Mesenchymal stem cell (in vitro differentiated cells and primary cell): ENCODE data around the gene PRKAG1.
A peak's percentile ranks its signal among the peaks of the same experiment; 100 is the strongest.

Source experiments
- DNase-seq: peaks from one replicate; pipeline ENCODE4 v3.0.0-alpha.2; 2013
- H2AFZ ChIP-seq: one replicate; pipeline ENCODE4 v1.6.1; 2013; ENCODE audit warnings: low read depth, mild to moderate bottlenecking, control low read depth, inconsistent platforms, low read length, moderate library complexity
- H2AK5ac ChIP-seq: 2 replicates; pipeline ENCODE4 v1.6.1; 2013; ENCODE audit warnings: low read length, moderate library complexity, mild to moderate bottlenecking, inconsistent platforms; ENCODE audit not compliant: severe bottlenecking
- H2BK120ac ChIP-seq: one replicate; pipeline ENCODE4 v1.6.1; 2013; ENCODE audit warnings: low read depth, mild to moderate bottlenecking, inconsistent platforms, low read length, moderate library complexity
- H2BK12ac ChIP-seq, 2 experiments: one replicate each; pipeline ENCODE4 v1.6.1; 2013; ENCODE audit warnings: inconsistent platforms in 2 of 2, low read length in 2 of 2, mild to moderate bottlenecking in 2 of 2, moderate library complexity in 2 of 2, control low read depth in 1 of 2
- H2BK15ac ChIP-seq: one replicate; pipeline ENCODE4 v1.6.1; 2013; ENCODE audit warnings: mild to moderate bottlenecking, low read depth, inconsistent platforms; ENCODE audit not compliant: poor library complexity, severe bottlenecking
- H2BK5ac ChIP-seq: 2 replicates; pipeline ENCODE4 v1.6.1; 2013; ENCODE audit warnings: low read depth, mild to moderate bottlenecking, low read length, control low read depth, inconsistent platforms; ENCODE audit not compliant: poor library complexity, severe bottlenecking
- H3K14ac ChIP-seq, 2 experiments: one replicate each; pipeline ENCODE4 v1.6.1; 2013; ENCODE audit warnings: inconsistent platforms in 2 of 2, low read length in 2 of 2, control low read depth in 1 of 2, mild to moderate bottlenecking in 1 of 2, moderate library complexity in 1 of 2
- H3K18ac ChIP-seq, 2 experiments: one replicate each; pipeline ENCODE4 v1.6.1; 2013; ENCODE audit warnings: inconsistent platforms in 2 of 2, low read length in 2 of 2, control low read depth in 1 of 2, low read depth in 1 of 2, mild to moderate bottlenecking in 1 of 2
- H3K23ac ChIP-seq, 2 experiments: one replicate each; pipeline ENCODE4 v1.6.1; 2013; ENCODE audit warnings: inconsistent platforms in 2 of 2, low read length in 2 of 2, mild to moderate bottlenecking in 2 of 2, moderate library complexity in 2 of 2, control low read depth in 1 of 2
- H3K27ac ChIP-seq: 2 replicates; pipeline ENCODE4 v1.5.1; 2013; ENCODE audit warnings: mild to moderate bottlenecking, moderate library complexity, low read length, control low read depth, inconsistent platforms; ENCODE audit not compliant: poor library complexity, severe bottlenecking
- H3K27me3 ChIP-seq, 2 experiments: 2 replicates each; pipeline versions ENCODE4 v1.6.1 to v1.7.0; 2013; ENCODE audit warnings: low read length in 2 of 2, mild to moderate bottlenecking in 2 of 2, moderate library complexity in 2 of 2, control low read depth in 1 of 2, inconsistent platforms in 1 of 2; ENCODE audit not compliant: control insufficient read depth in 1 of 2, insufficient read depth in 1 of 2
- H3K36me3 ChIP-seq, 2 experiments: 2 replicates each; pipeline versions ENCODE4 v1.6.1 to v1.7.0; 2013; ENCODE audit warnings: low read length in 2 of 2, control low read depth in 1 of 2, inconsistent platforms in 1 of 2, low read depth in 1 of 2, mild to moderate bottlenecking in 1 of 2; ENCODE audit not compliant: insufficient read depth in 2 of 2, control insufficient read depth in 1 of 2
- H3K4ac ChIP-seq, 2 experiments: one replicate each; pipeline ENCODE4 v1.6.1; 2013; ENCODE audit warnings: inconsistent platforms in 2 of 2, low read length in 2 of 2, mild to moderate bottlenecking in 2 of 2, moderate library complexity in 2 of 2, control low read depth in 1 of 2, low read depth in 1 of 2
- H3K4me1 ChIP-seq: 2 replicates; pipeline ENCODE4 v1.6.1; 2013; ENCODE audit warnings: low read depth, low read length, control low read depth; ENCODE audit not compliant: control insufficient read depth, insufficient read depth
- H3K4me2 ChIP-seq: 2 replicates; pipeline ENCODE4 v1.6.1; 2013; ENCODE audit warnings: low read length, mild to moderate bottlenecking, inconsistent platforms; ENCODE audit not compliant: poor library complexity, severe bottlenecking
- H3K4me3 ChIP-seq, 2 experiments: 2 replicates each; pipeline versions ENCODE4 v1.5.1 to v1.7.0; 2013; ENCODE audit warnings: low read length in 2 of 2, mild to moderate bottlenecking in 2 of 2, control low read depth in 1 of 2, low read depth in 1 of 2; ENCODE audit not compliant: insufficient read depth in 1 of 2
- H3K79me1 ChIP-seq: replicated peaks from 2 replicates; pipeline ENCODE4 v1.6.1; 2013; ENCODE audit warnings: mild to moderate bottlenecking, control low read depth, low read length, inconsistent platforms; ENCODE audit not compliant: poor library complexity, severe bottlenecking
- H3K9ac ChIP-seq: 2 replicates; pipeline ENCODE4 v1.7.0; 2013; ENCODE audit warnings: mild to moderate bottlenecking, low read length, moderate library complexity
- H3K9me3 ChIP-seq: 2 replicates; pipeline ENCODE4 v1.7.0; 2013; ENCODE audit warnings: mild to moderate bottlenecking, low read length; ENCODE audit not compliant: control insufficient read depth
- H4K8ac ChIP-seq: one replicate; pipeline ENCODE4 v1.6.1; 2013; ENCODE audit warnings: inconsistent platforms, mild to moderate bottlenecking, low read length, moderate library complexity
- H4K91ac ChIP-seq: one replicate; pipeline ENCODE4 v1.6.1; 2013; ENCODE audit warnings: mild to moderate bottlenecking, low read length, inconsistent platforms
- WGBS: methylation state at CpG from one replicate; pipeline ENCODE4 v1.1.7; 2013; ENCODE audit warnings: mixed read lengths; 5-methylcytosine and 5-hydroxymethylcytosine counted together

Gene PRKAG1

DNA sequence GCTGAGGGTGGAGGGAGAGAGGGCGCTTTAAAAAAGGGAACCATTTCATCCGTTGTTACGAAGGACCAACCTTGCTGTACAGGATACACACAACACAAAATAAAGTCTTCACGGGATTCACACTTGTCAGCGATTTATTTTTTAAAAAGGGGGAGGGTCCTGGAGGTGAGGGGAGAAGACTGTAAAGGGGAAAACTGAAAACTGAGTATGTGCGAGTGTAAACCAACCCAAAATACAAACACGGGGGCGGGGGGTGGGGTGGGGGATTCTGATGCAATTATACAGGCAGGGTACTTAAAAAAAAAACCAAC lies 499 bp upstream of the PRKAG1 start:
- peak overlapping the region; percentile 84 for H3K27ac ChIP-seq
- H3K4me2 ChIP-seq: peak overlapping the region; percentile 89
- no peak overlapping the region for H2BK5ac ChIP-seq
- H2BK12ac ChIP-seq: peak overlapping the region in 1 of 2 experiments; percentile 30
- peaks cover 5% of the 10 kb centered on the region for H3K4me1 ChIP-seq
- WGBS: no CpG with 5 or more reads among the region's 8 CpGs
- H2BK120ac ChIP-seq: no peak overlapping the region
- H3K36me3 ChIP-seq: peaks cover 28 to 37% of the 10 kb centered on the region in 2 experiments
- peak overlapping the region; percentile 26 to 97 for H3K4me3 ChIP-seq
- no peak for DNase-seq
- peaks cover 31% of the 10 kb centered on the region for H3K79me1 ChIP-seq
- H3K27me3 ChIP-seq: no peaks in the 10 kb centered on the region
- no peak overlapping the region for H2AFZ ChIP-seq
- H3K9me3 ChIP-seq: no peaks in the 10 kb centered on the region
- no peak overlapping the region for H3K14ac ChIP-seq
- H4K8ac ChIP-seq: peak overlapping the region; percentile 93
- H3K18ac ChIP-seq: peak overlapping the region in 1 of 2 experiments; percentile 85
- H2BK15ac ChIP-seq: peak overlapping the region; percentile 60
- H3K9ac ChIP-seq: peak overlapping the region; percentile 98
- H3K23ac ChIP-seq: no peak overlapping the region
- H3K4ac ChIP-seq: peak overlapping the region in 1 of 2 experiments; percentile 24
- H4K91ac ChIP-seq: peak overlapping the region; percentile 18
- peak overlapping the region; percentile 54 for H2AK5ac ChIP-seq

DNA sequence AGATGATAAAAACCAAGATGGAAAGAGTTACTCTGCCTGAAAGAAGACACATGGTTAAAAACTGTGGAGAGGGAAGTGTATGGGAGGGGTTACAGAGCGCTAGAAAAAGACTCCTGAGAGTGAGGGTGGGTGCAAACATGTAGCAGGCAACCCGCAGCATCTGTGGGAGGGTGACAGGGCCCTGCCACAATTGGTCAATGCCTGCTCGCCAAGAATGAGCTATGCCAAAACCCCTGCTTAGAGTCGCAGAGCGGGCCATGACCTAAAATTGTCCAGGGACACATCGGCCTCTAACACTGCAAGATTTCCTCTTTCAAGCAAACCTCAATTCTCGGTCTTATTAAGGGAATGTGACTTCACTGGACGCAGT lies 700 bp downstream of the PRKAG1 start:
- no peak overlapping the region for H3K23ac ChIP-seq
- peak overlapping the region; percentile 90 for H4K8ac ChIP-seq
- peak overlapping the region; percentile 98 for H3K9ac ChIP-seq
- peak overlapping the region; percentile 17 for H2AK5ac ChIP-seq
- peak overlapping the region; percentile 87 for H2AFZ ChIP-seq
- H3K27me3 ChIP-seq: no peaks in the 10 kb centered on the region
- 6% methylated on average over 8 of the region's 8 CpGs for WGBS
- peak overlapping the region; percentile 85 to 93 for H3K18ac ChIP-seq
- H3K4me2 ChIP-seq: peak overlapping the region; percentile 51
- no peaks in the 10 kb centered on the region for H3K9me3 ChIP-seq
- H3K27ac ChIP-seq: peak overlapping the region; percentile 95
- H3K4ac ChIP-seq: peak overlapping the region; percentile 35 to 95
- H4K91ac ChIP-seq: peak overlapping the region; percentile 85
- H3K36me3 ChIP-seq: peaks cover 23 to 29% of the 10 kb centered on the region in 2 experiments
- peak overlapping the region in 1 of 2 experiments; percentile 98 for H3K14ac ChIP-seq
- no peak overlapping the region for H2BK5ac ChIP-seq
- peak; percentile 79 for DNase-seq
- no peak overlapping the region for H2BK15ac ChIP-seq
- H3K4me3 ChIP-seq: peak overlapping the region; percentile 77 to 97
- no peak overlapping the region for H2BK120ac ChIP-seq
- H3K4me1 ChIP-seq: peaks cover 5% of the 10 kb centered on the region
- H2BK12ac ChIP-seq: no peak overlapping the region
- H3K79me1 ChIP-seq: peaks cover 31% of the 10 kb centered on the region

DNA sequence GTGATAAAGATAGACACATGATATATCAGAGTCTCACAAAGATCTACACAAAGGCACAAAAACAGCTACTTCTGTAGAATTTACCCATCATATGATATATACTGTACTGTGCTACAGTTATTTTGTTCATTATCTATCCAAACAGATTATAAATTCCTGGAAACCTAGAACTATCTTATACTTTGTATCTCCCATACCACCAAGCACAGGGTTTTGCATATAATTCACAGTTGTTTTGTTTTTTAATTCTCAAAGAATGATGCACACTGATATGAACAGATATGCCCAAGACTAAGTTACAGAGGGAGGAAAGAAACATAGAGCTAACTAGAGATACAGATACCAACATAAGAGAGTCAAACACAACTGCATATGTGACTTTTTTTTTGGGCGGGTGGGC lies 3.4 kb downstream of the PRKAG1 start:
- no peak overlapping the region for H3K4me3 ChIP-seq
- no peak overlapping the region for H2AK5ac ChIP-seq
- no peak overlapping the region for H3K27ac ChIP-seq
- no peak overlapping the region for H4K8ac ChIP-seq
- WGBS: 100% methylated on average over 1 of the region's 1 CpG
- H3K9ac ChIP-seq: peak overlapping the region; percentile 34
- H3K36me3 ChIP-seq: peaks cover 20 to 32% of the 10 kb centered on the region in 2 experiments
- H2BK12ac ChIP-seq: no peak overlapping the region
- no peak overlapping the region for H4K91ac ChIP-seq
- no peaks in the 10 kb centered on the region for H3K9me3 ChIP-seq
- H3K4me2 ChIP-seq: no peak overlapping the region
- H3K23ac ChIP-seq: no peak overlapping the region
- H2BK5ac ChIP-seq: no peak overlapping the region
- H2BK15ac ChIP-seq: no peak overlapping the region
- no peak for DNase-seq
- H3K79me1 ChIP-seq: peaks cover 27% of the 10 kb centered on the region
- H2AFZ ChIP-seq: no peak overlapping the region
- no peak overlapping the region for H2BK120ac ChIP-seq
- no peak overlapping the region for H3K4ac ChIP-seq
- H3K18ac ChIP-seq: no peak overlapping the region
- H3K27me3 ChIP-seq: no peaks in the 10 kb centered on the region
- H3K4me1 ChIP-seq: peaks cover 5% of the 10 kb centered on the region
- H3K14ac ChIP-seq: no peak overlapping the region

- Histone ChIP-seq H2BK120ac (no peak overlapping the region), H3K14ac (no peak overlapping the region), H3K4ac (no peak overlapping the region), H3K79me1 (peaks cover 27% of the 10 kb centered on the region), H4K91ac (no peak overlapping the region), H3K27me3 (no peaks in the 10 kb centered on the region), H3K23ac (no peak overlapping the region), H3K9me3 (no peaks in the 10 kb centered on the region), H3K18ac (no peak overlapping the region), H2AFZ (no peak overlapping the region), H3K27ac (no peak overlapping the region), H3K36me3 (peaks cover 18 to 38% of the 10 kb centered on the region in 2 experiments), H2BK15ac (no peak overlapping the region), H3K9ac (peak overlapping the region; percentile 34), H2AK5ac (no peak overlapping the region), H3K4me2 (no peak overlapping the region), H4K8ac (no peak overlapping the region), H3K4me3 (no peak overlapping the region), H3K4me1 (peaks cover 5% of the 10 kb centered on the region), H2BK5ac (no peak overlapping the region), H2BK12ac (peak overlapping the region in 1 of 2 experiments; percentile 57)
- peak; percentile 63 for DNase-seq
- 69% methylated on average over 1 of the region's 1 CpG for WGBS
Measured at GRCh38 chr12:49014547-49014946, 4.0 kb downstream of the PRKAG1 start.
